NCI-H146 treated with DMSO at 0.1 percent for 48 hours (cell line): ENCODE measurements around the gene SMIM36.
"Not testable (repeated sequence)": the region's sequence is repeated elsewhere in the genome, so short reads cannot be mapped to it uniquely, and the experiment has no call there.

Experiments used
- DNase-seq: peaks from one replicate; lab custom pipeline; 2025; ENCODE audit not compliant: unreplicated experiment; lab: John Stamatoyannopoulos, UW

Gene SMIM36

GRCh38 chr17:55510986-55511721, at the start of gene SMIM36:
TSS of gene SMIM36 (minus strand) at chr17:55511452.
- DNase-seq = no peak

- DNase-seq = no peak
Observed at GRCh38 chr17:55555772-55556171, 44.5 kb upstream of the SMIM36 start.

DNA sequence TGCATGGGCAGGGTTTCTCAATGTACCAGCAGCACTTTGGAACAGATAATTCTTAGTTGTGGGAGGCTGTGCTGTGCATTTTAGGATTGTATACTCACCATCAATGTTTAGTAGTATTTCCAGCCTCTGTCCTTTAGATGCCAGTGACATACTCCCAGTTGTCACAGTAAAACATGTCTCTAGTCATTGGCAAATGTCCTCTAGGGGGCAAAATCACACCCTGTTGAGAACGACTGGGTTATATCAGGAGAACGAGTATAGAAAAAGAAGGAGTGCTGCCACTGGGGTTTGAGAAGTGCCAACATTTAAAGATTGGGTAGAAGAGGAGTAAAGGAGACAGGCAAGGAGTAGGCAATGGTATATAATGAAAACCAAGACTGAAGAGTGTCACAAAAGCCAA, 37.9 kb upstream of the SMIM36 start:
- no peak for DNase-seq

DNA sequence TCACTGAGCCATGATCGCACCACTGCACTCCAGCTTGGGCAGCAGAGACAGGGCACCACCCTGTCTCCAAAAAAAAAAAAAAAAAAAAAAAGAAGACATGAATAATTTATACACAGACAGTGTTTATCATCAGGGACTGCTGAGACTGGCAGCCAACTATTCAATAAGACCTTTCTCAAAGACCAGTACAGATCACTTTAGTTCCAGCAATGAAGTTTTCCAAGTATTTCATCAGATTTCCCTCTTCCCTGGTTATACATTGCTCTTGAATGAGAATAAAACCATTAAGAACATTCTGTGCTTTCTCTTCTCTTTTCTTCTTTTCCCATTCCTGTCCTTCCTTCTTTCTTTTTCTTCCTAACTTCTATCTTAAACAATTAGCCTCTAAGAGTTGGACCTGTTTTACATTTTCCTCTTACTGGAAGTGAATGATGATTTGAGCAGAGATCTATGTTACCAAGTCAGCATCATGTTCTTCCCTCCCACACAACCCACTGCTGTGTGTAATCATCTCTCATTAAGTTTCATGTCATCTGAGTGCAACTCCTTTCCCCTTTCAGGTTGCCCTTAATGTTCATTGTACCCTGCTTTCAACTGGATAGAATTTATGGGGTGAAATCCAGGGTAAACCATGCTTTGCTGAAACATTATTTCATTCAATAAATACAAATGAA, 35.9 kb upstream of the SMIM36 start:
- DNase-seq = no peak

GRCh38 chr17:55546481-55546880, 35.2 kb upstream of the SMIM36 start:
- no peak for DNase-seq

GRCh38 chr17:55545806-55546205, 34.6 kb upstream of the SMIM36 start:
- no peak for DNase-seq

GRCh38 chr17:55543709-55544108, 32.5 kb upstream of the SMIM36 start:
- no peak for DNase-seq

- no peak for DNase-seq
Observed at GRCh38 chr17:55540414-55541091, 29.3 kb upstream of the SMIM36 start.

DNA sequence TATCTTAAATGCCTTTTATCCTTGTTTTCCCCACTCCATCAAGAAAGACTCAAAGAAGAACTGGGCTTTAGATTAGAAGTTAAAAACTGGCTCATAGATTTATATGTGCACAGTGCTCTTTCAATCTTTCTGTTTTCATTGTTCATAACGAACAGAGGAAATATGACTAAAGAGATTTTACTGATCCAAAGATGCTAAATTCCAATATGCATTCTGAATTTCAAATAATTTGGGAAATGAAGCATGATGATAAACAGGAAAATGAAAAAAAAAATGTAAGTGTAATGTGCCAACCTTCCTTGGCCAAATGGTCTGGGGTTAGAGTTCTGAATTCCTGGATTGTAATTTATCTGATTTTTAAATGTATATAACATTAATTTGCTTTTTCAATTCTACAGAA, 25.0 kb upstream of the SMIM36 start:
- no peak for DNase-seq

DNA sequence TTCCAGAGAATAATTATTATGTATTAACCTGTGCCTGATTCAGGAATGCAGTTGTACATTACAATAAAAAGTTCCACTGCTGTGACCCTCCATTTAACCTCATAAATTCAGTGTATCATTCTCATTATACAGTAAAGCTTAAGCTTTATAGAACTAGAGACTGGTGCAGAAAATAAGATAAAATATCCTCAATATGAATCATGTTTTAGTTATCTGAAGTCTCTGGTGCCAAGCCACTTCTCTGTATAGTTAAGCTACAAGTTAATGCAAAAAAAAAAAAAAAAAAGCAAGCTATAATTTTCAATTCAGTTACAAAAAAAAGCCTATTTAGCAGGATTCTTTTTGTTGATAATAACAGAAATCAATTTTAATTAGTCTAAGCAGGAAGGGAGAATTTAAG, 22.4 kb upstream of the SMIM36 start:
- DNase-seq = no peak

DNA sequence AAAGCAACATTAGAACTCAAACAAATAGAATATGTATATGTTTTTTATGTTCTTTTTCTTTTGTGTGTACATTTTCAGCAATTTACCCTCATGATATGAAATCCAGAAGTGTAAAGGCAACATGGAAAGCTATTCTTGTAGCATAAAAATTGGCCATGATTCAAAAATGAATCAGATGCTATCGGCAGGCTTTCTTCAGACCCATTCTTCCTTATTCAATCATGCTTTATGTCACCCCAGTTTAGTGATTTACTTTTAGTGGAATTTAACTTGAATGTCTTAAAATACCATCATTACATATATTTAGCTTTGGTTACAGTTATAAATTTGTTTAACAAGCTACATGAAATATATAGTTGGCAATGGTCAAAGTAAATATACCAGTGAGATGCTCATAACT, 21.4 kb upstream of the SMIM36 start:
- DNase-seq = no peak

DNA sequence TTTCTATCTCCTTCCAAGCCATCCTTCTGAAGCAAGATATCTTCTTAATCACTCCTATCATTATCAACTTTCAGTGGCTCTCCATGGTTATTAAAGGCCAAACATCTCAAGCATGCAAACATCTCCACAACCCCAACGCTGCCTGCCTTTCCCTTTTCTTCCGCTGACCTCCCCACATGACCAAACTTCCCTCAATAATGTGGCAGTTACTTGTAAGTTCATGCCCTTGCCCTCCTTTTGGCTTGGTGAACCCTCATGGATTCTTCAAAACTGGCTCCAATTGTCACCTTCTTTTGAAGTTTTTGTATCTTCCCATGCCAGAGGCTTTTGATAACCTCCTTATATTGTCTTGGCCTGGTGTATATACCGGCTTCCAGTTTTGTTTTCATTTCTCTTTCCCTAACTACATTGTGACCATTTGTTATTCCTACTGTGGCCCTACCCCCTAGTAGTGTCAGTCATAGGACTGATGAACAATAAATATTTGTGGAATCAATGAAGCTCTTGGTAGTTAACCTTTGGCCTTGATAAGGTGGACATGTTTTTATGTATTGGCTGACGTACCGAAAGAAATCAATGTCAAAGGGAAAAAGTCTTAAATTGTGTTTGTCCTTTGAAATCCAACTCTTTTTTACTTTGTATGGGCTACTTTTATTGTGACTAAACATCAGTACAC, 19.9 kb upstream of the SMIM36 start:
- DNase-seq = no peak

GRCh38 chr17:55530064-55530463, 18.8 kb upstream of the SMIM36 start:
- DNase-seq = no peak

GRCh38 chr17:55527540-55528118, 16.4 kb upstream of the SMIM36 start:
- DNase-seq = no peak

DNA sequence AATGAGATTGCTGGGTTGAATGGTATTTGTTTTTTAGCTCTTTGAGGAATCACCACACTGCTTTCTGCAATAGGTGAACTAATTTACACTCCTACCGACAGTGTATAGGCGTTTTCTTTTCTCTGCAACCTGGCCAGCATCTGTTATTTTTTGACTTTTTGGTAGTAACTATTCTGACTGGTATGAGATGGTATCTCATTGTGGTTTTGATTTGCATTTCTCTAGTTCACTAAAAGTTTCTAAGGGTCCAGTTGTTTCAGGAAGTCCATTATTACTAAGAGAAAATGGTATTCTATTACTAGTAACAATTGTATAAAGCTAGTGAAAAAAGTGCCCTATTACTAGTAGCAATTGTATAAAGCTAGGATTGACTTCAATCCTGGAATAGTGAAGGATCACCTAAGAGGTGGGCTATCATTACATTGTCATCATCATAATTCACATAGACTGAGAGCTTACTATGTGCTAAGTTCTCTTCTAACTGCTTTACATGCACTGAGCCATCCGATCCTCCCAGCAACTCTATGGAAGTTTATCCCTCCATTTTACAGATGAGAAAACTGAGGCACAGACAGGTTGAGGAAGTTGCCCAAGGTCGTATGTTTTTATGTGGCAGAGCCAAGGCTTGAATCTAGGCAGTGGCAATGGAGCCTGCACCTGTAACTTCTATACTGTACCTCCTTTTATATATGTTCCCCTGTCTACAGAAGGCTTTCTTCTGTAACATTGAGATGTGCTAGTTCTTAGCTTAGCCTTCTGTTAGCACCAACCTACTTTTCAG, 13.4 kb upstream of the SMIM36 start:
- no peak for DNase-seq

GRCh38 chr17:55523032-55523431, 11.8 kb upstream of the SMIM36 start:
- DNase-seq = not testable (repeated sequence)

GRCh38 chr17:55521186-55521585, 9.9 kb upstream of the SMIM36 start:
- no peak for DNase-seq

DNA sequence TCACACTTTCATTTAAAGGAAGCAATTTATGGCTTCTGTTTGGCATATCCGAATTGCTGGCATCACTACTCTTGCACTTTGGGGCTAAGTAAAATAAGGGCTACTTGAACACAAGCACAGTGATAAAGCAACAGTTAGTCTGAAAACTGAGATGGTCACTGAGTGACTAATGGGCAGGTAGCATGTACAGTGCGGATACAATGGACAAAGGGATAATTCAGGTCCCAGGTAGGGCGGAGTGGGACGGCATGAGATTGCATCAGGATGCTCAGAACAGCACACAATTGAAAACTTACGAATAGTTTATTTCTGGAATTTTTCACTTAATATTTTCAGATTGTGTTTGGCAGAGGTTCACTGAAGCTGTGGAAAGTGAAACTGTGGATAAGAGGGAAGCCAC, 9.2 kb upstream of the SMIM36 start:
- DNase-seq = no peak

DNA sequence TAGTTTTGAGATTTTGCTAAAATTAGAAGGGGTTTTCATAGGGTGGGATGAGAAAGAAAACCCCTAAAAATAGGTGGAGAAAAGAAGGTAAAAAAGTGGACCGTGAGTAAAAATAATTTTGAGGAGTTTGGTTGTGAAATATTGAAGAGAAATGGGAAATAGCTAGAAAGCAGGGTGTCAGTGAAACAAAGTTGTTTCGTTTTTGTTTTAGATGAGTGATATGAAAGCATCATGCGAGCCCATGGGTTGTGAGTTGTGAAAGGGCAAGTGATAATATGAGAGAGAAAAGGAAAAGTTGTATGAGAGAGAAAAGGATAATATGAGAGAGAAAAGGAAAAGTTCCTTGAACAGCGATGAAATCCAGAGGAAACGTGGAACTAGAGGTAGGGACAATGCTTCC, 7.3 kb upstream of the SMIM36 start:
- no peak for DNase-seq

GRCh38 chr17:55513885-55514590, 2.8 kb upstream of the SMIM36 start:
- peak; percentile 8 for DNase-seq
